Measurements from ENCODE around the gene VTI1A. TPM values are rescaled to one million over a fixed set of nuclear protein-coding genes. Genes with fewer than 3 reads are reported as not detected.
"Not testable (repeated sequence)": the region's sequence is repeated elsewhere in the genome, so short reads cannot be mapped to it uniquely, and the experiment has no call there.

The VTI1A gene
- total RNA-seq, 1 donor from 2014 or later, result 33.6 TPM

DNA sequence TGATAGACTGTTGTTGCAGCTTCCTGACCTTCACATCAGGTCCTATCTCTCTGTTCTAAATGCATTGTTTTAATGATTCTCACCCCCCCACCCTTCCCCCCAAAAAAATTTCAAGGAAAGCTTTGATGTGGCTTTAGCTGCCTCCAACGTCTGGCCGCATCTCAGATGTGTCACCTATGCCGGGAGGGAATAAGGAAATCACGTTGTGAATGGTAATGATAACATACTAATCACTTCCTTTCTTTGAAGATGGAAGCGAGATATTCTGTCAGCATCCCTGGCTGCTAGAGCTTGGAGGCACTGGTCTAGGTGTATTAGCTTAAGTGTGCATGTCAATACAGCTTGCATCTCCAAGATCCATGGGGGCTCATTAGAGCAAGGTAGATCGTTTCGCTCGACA is 89.6 kb downstream of the VTI1A start:
- Mint-ChIP-seq H3K4me3 (ENCODE audit: low read depth) (no peak overlapping the region), H3K27ac (no peak overlapping the region), H3K9me3 (no peaks in the 10 kb centered on the region), H3K27me3 (ENCODE audit: low read depth) (peaks cover 13% of the 10 kb centered on the region), H3K4me1 (ENCODE audit: low read depth) (peaks cover 25% of the 10 kb centered on the region), H3K36me3 (ENCODE audit: low read depth) (peaks cover 42% of the 10 kb centered on the region)
- no peak for DNase-seq (ENCODE audit: low spot score)
- intact Hi-C loops (cut with micrococcal nuclease), result loop anchor here (10.0 kb wide), 1 partner anchor 1148 kb away; no protein-coding TSS in a partner anchor

GRCh38 chr10:112538168-112538567 is 91.2 kb downstream of the VTI1A start:
- DNase-seq (ENCODE audit: low spot score), result no peak
- H3K36me3 Mint-ChIP-seq (ENCODE audit: low read depth), result peaks cover 47% of the 10 kb centered on the region
- peaks cover 11% of the 10 kb centered on the region for H3K4me1 Mint-ChIP-seq (ENCODE audit: low read depth)
- H3K27ac Mint-ChIP-seq, result no peak overlapping the region
- intact Hi-C loops (cut with micrococcal nuclease), result loop anchor here (10.0 kb wide), 1 partner anchor 1147 kb away; no protein-coding TSS in a partner anchor
- H3K27me3 Mint-ChIP-seq (ENCODE audit: low read depth), result peaks cover 11% of the 10 kb centered on the region
- no peak overlapping the region for H3K4me3 Mint-ChIP-seq (ENCODE audit: low read depth)
- no peaks in the 10 kb centered on the region for H3K9me3 Mint-ChIP-seq

GRCh38 chr10:112539340-112539739 is 92.3 kb downstream of the VTI1A start:
- DNase-seq (ENCODE audit: low spot score), result no peak
- peaks cover 8% of the 10 kb centered on the region for H3K4me1 Mint-ChIP-seq (ENCODE audit: low read depth)
- no peak overlapping the region for H3K27ac Mint-ChIP-seq
- peaks cover 6% of the 10 kb centered on the region for H3K27me3 Mint-ChIP-seq (ENCODE audit: low read depth)
- peaks cover 5% of the 10 kb centered on the region for H3K9me3 Mint-ChIP-seq
- intact Hi-C loops (cut with micrococcal nuclease), result loop anchor here (10.0 kb wide), 1 partner anchor 1145 kb away; no protein-coding TSS in a partner anchor
- H3K36me3 Mint-ChIP-seq (ENCODE audit: low read depth), result peaks cover 48% of the 10 kb centered on the region
- H3K4me3 Mint-ChIP-seq (ENCODE audit: low read depth), result no peak overlapping the region

DNA sequence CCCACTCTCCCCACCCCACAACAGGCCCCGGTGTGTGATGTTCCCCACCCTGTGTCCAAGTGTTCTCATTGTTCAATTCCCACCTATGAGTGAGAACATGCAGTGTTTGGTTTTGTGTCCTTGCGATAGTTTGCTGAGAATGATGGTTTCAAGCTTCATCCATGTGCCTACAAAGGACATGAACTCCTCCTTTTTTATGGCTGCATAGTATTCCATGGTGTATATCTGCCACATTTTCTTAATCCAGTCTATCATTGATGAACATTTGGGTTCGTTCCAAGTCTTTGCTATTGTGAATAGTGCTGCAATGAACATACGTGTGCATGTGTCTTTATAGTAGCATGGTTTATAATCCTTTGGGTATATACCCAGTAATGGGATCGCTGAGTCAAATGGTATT is 95.8 kb downstream of the VTI1A start:
- DNase-seq (ENCODE audit: low spot score); H3K4me3 Mint-ChIP-seq (ENCODE audit: low read depth); H3K4me1 Mint-ChIP-seq (ENCODE audit: low read depth); H3K27me3 Mint-ChIP-seq (ENCODE audit: low read depth); intact Hi-C loops (cut with micrococcal nuclease); H3K9me3 Mint-ChIP-seq; H3K27ac Mint-ChIP-seq: not testable (repeated sequence)
- H3K36me3 Mint-ChIP-seq (ENCODE audit: low read depth), result peaks cover 40% of the 10 kb centered on the region

DNA sequence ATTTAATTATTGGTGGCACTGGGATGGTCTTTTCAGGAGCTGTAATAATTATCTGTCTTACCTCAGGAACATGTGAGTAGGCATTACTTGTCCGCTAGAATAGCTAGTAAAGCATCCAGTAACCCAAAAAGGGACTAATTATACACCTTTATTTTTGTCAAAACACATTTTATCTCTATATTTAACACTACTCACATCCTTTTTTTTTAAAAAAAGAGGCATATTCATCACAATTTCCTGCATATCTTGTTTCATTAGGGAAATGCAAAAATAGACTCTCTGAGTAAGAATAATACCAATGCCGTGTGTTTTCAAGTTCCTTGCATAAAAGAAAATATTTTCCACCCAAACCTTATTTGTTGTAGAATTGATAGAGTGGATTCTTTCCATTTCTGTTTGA is 99.5 kb downstream of the VTI1A start:
- no peak overlapping the region for H3K27ac Mint-ChIP-seq
- peaks cover 5% of the 10 kb centered on the region for H3K9me3 Mint-ChIP-seq
- no peaks in the 10 kb centered on the region for H3K4me1 Mint-ChIP-seq (ENCODE audit: low read depth)
- no peak for DNase-seq (ENCODE audit: low spot score)
- intact Hi-C loops (cut with micrococcal nuclease), result no loop called here
- H3K27me3 Mint-ChIP-seq (ENCODE audit: low read depth), result no peaks in the 10 kb centered on the region
- H3K4me3 Mint-ChIP-seq (ENCODE audit: low read depth), result no peak overlapping the region
- H3K36me3 Mint-ChIP-seq (ENCODE audit: low read depth), result peaks cover 18% of the 10 kb centered on the region

GRCh38 chr10:112548535-112549276 is 101.7 kb downstream of the VTI1A start:
- no peaks in the 10 kb centered on the region for H3K4me1 Mint-ChIP-seq (ENCODE audit: low read depth)
- intact Hi-C loops (cut with micrococcal nuclease), result no loop called here
- H3K4me3 Mint-ChIP-seq (ENCODE audit: low read depth), result no peak overlapping the region
- H3K36me3 Mint-ChIP-seq (ENCODE audit: low read depth), result peaks cover 6% of the 10 kb centered on the region
- DNase-seq (ENCODE audit: low spot score), result no peak
- H3K27ac Mint-ChIP-seq, result no peak overlapping the region
- H3K9me3 Mint-ChIP-seq, result peaks cover 2% of the 10 kb centered on the region
- no peaks in the 10 kb centered on the region for H3K27me3 Mint-ChIP-seq (ENCODE audit: low read depth)

GRCh38 chr10:112552593-112553110 is 105.6 kb downstream of the VTI1A start:
- no peak overlapping the region for H3K27ac Mint-ChIP-seq
- DNase-seq (ENCODE audit: low spot score), result no peak
- H3K36me3 Mint-ChIP-seq (ENCODE audit: low read depth), result no peaks in the 10 kb centered on the region
- H3K4me3 Mint-ChIP-seq (ENCODE audit: low read depth), result no peak overlapping the region
- intact Hi-C loops (cut with micrococcal nuclease), result no loop called here
- no peaks in the 10 kb centered on the region for H3K4me1 Mint-ChIP-seq (ENCODE audit: low read depth)
- H3K9me3 Mint-ChIP-seq, result no peaks in the 10 kb centered on the region
- H3K27me3 Mint-ChIP-seq (ENCODE audit: low read depth), result no peaks in the 10 kb centered on the region

DNA sequence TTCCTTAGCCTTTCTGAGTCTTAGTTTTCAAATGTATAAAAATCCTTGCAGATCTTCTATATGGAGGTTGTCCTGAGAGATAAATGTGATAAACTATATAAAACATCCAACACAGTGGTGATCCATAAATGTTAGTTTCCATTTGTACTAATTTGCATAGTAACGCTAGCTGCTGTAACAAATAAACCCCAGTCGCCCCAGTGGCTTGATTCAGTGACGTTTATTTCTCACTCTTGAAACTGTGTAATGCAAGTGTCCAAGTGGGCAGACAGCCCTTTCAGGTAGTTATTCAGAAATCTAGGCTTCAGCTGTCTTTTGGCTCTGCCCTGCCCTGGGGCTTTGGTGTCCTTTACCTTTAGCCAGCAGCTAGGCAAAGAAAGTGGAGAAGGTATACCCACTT is 106.3 kb downstream of the VTI1A start:
- no peaks in the 10 kb centered on the region for H3K9me3 Mint-ChIP-seq
- H3K27me3 Mint-ChIP-seq (ENCODE audit: low read depth), result no peaks in the 10 kb centered on the region
- H3K4me1 Mint-ChIP-seq (ENCODE audit: low read depth), result no peaks in the 10 kb centered on the region
- no peak overlapping the region for H3K27ac Mint-ChIP-seq
- intact Hi-C loops (cut with micrococcal nuclease), result no loop called here
- H3K36me3 Mint-ChIP-seq (ENCODE audit: low read depth), result no peaks in the 10 kb centered on the region
- no peak overlapping the region for H3K4me3 Mint-ChIP-seq (ENCODE audit: low read depth)
- no peak for DNase-seq (ENCODE audit: low spot score)

DNA sequence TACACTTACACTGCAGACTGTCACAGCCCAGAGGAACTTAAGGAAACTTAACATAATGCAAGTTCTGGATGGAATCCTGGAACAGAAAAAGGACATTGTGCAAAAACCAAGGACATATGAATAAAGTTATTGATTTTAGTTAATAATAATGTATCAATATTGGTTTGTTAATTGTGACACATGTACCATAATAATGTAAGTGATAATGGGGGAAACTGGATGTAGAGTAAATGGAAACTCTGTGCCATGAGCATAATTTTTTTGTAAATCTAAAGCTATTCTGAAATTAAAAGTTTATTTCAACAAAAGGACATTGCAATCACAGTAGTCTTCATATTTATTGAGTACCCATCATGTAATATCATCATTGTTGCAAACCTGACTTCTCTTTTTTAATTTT is 107.2 kb downstream of the VTI1A start:
- H3K4me3 Mint-ChIP-seq (ENCODE audit: low read depth), result no peak overlapping the region
- H3K4me1 Mint-ChIP-seq (ENCODE audit: low read depth), result no peaks in the 10 kb centered on the region
- no peak overlapping the region for H3K27ac Mint-ChIP-seq
- intact Hi-C loops (cut with micrococcal nuclease), result no loop called here
- no peaks in the 10 kb centered on the region for H3K27me3 Mint-ChIP-seq (ENCODE audit: low read depth)
- H3K9me3 Mint-ChIP-seq, result no peaks in the 10 kb centered on the region
- H3K36me3 Mint-ChIP-seq (ENCODE audit: low read depth), result no peaks in the 10 kb centered on the region
- DNase-seq (ENCODE audit: low spot score), result no peak

DNA sequence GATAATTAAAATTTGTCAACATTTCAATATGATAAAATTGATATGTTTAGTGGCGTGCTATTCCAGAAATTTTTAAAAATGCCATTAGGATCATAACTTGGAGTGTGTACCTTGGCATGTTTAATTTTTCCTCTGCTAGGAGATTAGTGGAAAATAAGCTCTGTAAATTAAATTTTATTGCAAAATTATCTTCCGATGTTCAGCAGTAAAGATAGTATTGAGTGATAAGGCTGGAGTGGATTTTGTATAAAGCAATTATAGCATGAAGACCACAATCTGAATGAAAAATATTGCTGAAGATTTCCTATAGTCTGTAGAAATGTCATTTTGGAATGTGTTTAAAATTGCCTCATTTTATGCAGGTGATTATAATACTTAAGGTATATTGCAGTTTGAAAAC is 110.2 kb downstream of the VTI1A start:
- H3K9me3 Mint-ChIP-seq, result no peaks in the 10 kb centered on the region
- no peaks in the 10 kb centered on the region for H3K27me3 Mint-ChIP-seq (ENCODE audit: low read depth)
- no peak for DNase-seq (ENCODE audit: low spot score)
- H3K36me3 Mint-ChIP-seq (ENCODE audit: low read depth), result no peaks in the 10 kb centered on the region
- intact Hi-C loops (cut with micrococcal nuclease), result no loop called here
- H3K27ac Mint-ChIP-seq, result no peak overlapping the region
- H3K4me1 Mint-ChIP-seq (ENCODE audit: low read depth), result no peaks in the 10 kb centered on the region
- no peak overlapping the region for H3K4me3 Mint-ChIP-seq (ENCODE audit: low read depth)

GRCh38 chr10:112558476-112559142 is 111.6 kb downstream of the VTI1A start:
- Mint-ChIP-seq H3K4me3 (ENCODE audit: low read depth) (no peak overlapping the region), H3K27ac (no peak overlapping the region), H3K36me3 (ENCODE audit: low read depth) (no peaks in the 10 kb centered on the region), H3K4me1 (ENCODE audit: low read depth) (no peaks in the 10 kb centered on the region), H3K27me3 (ENCODE audit: low read depth) (no peaks in the 10 kb centered on the region), H3K9me3 (no peaks in the 10 kb centered on the region)
- intact Hi-C loops (cut with micrococcal nuclease), result no loop called here
- DNase-seq (ENCODE audit: low spot score), result no peak

DNA sequence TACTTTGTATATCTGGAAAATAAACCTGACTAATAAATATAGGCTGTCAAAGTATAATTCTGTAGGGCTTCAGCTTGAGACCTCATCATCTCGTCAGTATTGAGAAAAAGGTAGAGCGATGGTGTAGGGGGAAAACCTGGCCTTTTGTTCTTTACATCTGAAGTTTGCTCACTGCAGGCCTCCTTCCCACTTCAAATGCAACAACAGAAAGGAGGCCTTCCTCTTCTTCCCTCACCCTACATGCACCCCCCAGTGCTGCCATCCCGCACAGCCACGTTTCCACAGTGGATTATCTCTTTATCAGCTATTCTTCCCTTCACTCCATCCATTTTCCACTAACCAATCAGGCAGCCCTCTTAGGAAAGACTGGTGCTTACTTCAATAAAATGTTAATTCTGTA is 112.3 kb downstream of the VTI1A start:
- Mint-ChIP-seq H3K27me3 (ENCODE audit: low read depth) (no peaks in the 10 kb centered on the region), H3K4me3 (ENCODE audit: low read depth) (no peak overlapping the region), H3K27ac (no peak overlapping the region), H3K9me3 (no peaks in the 10 kb centered on the region), H3K36me3 (ENCODE audit: low read depth) (no peaks in the 10 kb centered on the region), H3K4me1 (ENCODE audit: low read depth) (no peaks in the 10 kb centered on the region)
- DNase-seq (ENCODE audit: low spot score), result no peak
- intact Hi-C loops (cut with micrococcal nuclease), result no loop called here

GRCh38 chr10:112562122-112562521 is 115.1 kb downstream of the VTI1A start:
- DNase-seq (ENCODE audit: low spot score), result no peak
- H3K36me3 Mint-ChIP-seq (ENCODE audit: low read depth), result no peaks in the 10 kb centered on the region
- intact Hi-C loops (cut with micrococcal nuclease), result no loop called here
- H3K27ac Mint-ChIP-seq, result no peak overlapping the region
- H3K4me1 Mint-ChIP-seq (ENCODE audit: low read depth), result no peaks in the 10 kb centered on the region
- no peak overlapping the region for H3K4me3 Mint-ChIP-seq (ENCODE audit: low read depth)
- no peaks in the 10 kb centered on the region for H3K27me3 Mint-ChIP-seq (ENCODE audit: low read depth)
- no peaks in the 10 kb centered on the region for H3K9me3 Mint-ChIP-seq

Data from activated T-helper 2 cell treated with anti-CD3 and anti-CD28 coated beads, Interferon-gamma antibody, Interleukin-2, Interleukin-4, amounts not matched to agents 10 μg/mL and 5 μg/mL and 100 μg/mL, durations not matched to agents 14 hours and 24 hours and 36 hours (primary cell).